Left renal cortex interstitium (tissue), 4 donors: ENCODE results near the gene LAMTOR4. TPM values are rescaled to one million over a fixed set of nuclear protein-coding genes. Genes with fewer than 3 reads are reported as not detected.

Source experiments
- DNase-seq, 4 donors: peaks; one replicate each; pipeline ENCODE4 v3.0.0-alpha.2; 2013; ENCODE audit warnings: low read depth in 4 of 4, low spot score in 2 of 4, missing footprints in 1 of 4
- polyA plus RNA-seq, 4 donors: library from polyadenylated mRNA; unstranded; fragments of 120-200 nt; gene quantifications; one replicate each; pipeline ENCODE4 v1.2.1, GENCODE V29; 2013; ENCODE audit not compliant: insufficient read length in 4 of 4

Gene LAMTOR4
- polyA plus RNA-seq, 4 donors = 97.0 to 134 (median 116) TPM

DNA sequence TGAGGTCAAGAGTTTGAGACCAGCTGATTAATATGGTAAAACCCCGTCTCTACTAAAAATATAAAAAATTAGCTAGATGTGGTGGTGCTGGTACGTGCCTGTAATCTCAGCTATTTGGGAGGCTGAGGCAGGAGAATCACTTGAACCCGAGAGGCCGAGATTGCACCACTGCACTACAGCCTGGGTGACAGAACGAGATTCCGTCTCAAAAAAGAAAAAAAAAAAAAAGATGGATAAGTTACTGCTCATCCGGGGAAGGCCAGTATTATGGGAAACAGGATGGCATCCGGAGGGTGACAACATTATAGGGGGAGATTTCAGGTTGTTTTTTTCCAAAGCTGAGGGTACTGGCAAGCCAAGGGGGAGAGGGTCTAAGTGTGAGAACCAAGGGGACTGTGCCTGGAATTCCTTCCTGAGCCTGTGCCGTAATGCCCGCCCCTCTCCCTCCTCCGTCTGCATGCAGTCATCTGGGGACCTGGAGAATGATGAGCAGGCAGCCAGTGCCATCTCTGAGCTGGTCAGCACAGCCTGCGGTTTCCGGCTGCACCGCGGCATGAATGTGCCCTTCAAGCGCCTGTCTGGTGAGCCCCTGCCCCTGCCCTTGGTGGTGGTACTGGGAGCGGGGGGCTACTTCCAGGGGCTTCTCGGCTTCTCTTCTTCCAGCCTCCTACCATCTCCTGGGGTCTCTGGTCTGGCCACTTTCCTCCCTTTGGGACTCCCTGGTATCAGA is 4.4 kb downstream of the LAMTOR4 start:
- DNase-seq = no peak

DNA sequence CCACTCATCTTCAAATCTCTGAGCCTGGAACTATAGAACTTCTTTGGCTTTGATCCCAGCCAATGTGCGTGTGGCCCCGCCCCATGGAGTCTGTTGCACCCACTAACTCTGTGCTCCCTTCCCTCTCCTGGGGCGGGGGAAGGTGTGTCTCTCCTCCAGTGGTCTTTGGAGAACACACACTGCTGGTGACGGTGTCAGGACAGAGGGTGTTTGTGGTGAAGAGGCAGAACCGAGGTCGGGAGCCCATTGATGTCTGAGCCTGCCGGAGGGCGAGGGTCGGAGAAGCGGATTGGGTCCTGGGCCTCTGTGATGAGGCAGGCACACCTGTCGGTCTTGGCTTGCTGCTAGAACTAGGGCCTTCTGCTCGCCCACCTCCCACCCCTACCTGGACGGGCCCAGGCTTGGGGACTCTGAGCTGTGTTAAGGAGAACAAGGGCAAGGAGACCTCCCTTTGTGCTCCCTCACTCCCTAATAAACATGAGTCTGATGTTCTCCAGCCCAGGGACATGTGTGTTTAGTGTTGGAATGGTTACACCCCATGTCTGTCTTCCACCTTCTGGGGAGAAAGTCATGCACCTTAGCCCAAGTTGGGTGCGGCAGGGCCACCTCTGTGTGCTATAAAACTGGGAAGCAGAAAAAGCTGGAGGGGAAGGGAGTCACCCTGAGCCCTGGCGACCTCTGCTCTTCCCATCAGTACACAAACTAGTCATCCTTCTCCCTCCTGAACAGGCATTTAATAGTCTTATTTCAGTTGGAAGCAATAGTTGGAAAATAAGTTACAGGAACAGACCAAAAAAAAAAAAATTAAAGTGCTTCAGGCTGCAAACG is 5.2 kb downstream of the LAMTOR4 start:
- no peak for DNase-seq

DNA sequence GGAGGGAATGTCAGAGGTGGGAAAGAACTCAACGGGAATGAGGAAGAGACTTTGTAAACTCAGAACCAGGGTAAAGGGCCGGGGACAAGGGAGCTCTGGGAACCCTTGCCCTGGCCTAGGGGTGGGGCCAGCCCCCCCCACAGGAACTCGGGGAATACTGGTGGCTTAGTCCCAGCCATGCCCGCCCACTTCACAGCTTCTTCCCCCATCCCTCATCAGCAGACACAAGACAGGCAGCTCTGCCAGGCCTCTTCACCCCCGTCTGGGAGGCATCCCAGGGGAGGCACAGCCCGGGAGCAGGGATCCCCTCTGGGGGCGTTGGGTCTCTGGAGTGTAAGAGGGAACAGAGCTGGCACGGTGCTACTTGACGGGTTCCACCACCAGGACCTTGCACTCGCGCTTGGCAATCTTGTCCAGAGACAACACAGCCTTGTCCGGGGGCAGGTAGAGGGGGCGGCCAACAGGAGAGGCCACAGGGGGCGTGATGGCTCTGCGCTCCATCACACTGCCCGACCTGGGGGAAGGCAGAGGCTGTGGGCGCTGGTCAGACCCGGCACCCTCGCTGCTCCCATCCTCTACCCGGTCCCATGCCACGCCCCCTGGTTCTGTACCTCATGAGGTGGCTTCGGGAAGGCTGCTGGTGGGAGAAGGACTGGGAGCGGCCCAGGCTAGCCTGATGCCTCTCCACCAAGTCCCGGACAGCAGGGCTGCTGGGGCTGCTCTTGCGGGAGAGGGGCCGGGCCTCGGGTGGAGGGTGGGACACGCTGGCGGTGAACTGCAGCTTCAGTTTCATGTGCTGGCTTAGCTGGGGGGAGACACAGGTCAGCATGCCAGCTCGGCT is 6.2 kb downstream of the LAMTOR4 start:
- DNase-seq = no peak

DNA sequence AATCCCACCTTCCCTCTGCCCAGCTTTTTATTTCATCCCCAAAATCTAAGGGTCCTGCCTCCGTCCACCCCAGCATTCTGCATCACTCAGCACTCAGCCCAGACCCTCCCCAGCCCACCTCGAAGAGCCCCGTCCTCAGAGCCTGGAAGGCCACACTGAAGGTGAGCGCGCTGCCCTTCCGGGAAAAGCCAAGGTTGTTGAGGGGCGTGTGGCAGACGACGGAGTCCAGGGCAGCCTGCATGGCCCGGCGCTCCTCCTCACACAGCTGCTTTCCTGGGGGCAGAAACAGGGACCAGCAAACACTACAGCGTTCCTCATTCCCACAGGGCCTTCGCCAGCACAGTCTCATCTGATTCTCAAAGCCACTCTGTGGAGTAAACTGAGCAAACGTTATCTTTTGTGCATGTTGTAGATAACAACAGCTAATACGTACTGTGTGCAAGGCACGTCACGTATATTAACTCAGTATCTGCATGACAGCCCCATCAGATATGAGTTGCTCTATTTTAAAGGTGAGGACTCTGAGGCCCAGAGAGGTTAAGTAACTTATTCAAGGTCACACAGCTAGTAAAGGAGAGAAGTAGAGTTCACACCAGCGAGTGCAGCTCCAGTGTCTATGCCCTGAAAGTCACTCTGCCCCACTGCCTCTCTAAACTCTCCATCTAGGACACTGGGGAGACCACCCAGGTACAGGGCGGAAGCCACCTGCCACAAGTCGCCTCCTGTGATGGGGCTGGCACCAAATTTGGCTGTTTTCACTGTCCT is 7.0 kb downstream of the LAMTOR4 start:
- no peak for DNase-seq

DNA sequence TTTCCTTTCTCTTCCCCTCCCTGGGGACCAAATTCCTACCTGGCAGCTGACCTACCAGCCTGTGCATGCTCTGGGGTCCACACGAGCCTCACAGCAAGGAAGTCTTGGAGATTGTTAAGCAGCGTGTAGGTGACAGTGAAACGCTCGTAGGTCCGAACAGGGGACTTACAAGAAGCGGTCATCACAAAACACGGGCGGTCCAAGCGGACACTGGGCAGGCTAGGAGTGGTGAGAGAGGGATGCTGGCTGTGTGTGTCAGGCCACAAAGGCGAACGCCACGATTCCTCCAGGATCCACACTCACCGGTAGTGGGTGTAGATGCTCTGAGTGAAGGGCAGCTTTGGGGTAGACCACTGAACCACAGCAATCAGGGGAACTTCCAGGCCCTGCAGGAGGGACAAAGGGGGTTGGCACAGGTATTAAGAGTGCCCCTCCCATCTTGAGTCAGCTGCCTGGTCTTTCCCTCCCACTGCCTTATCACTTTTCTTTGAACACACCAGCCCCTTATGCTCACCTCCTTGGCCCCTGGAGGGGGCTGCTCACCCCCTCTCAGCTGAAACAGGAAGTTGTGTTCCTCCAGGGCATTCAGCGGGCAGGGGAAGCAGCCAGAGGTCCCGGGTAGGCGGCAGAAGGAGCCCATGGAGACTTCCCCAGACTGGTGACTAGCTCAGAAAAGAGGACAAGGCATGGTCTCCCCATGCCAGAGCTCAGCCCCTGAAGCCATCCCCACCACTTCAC is 7.8 kb downstream of the LAMTOR4 start:
- DNase-seq = no peak

DNA sequence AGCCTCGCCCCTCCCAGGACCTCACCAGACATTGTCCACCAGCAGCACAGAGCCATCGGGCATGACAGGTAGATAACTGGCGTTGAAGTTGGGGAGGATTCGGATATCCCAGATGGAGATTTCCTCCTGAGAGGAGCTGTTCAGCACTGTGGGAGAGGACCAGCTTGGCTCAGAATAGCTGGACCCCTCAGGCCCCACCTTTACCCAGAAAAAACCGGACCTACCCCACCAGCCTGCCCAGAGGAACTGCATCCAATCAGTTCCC is 8.3 kb downstream of the LAMTOR4 start:
- no peak for DNase-seq

DNA sequence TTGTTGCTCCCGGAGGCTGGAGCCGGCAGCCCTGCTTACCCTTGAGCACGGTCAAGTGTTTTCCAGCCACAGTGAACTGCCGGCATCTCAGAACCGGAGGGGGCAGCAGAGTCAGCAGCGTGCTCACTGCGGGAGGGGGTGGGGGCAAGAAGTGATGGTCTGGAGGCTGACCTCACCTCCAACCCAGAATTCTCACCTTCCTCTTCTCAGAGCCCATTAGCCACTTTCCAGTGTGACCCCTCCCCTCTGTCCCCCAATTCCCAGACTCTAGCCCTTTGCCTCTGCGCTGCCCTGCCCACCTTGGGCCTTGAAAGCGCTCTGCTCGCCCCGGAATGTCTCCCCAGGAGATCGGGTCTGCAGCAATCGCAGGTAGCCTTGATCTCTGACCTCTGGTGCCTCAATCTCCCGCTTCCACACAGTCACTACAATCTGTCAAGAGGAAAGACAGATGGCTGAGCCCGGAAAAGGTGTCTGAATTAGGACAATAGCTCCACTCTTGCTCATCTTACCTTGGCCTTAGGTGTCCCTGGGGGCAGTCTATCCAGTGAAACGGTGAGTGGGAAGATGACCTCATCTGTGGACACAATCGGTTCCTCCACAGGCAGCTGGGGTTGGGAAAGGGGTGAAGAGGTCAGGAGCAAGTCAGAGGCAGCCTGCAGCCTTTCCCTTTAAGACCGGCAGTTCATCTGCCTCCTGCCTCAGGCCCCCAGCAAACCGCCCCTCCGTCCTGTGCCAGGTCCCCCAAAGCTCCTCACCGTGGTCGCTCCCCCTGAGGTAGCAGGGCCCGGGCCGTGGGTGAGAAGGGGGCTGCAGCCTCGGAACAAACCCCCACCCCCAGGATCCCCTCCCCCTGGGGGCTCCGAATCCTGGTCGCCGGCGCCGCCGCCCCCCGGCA is 8.9 kb downstream of the LAMTOR4 start:
- DNase-seq = no peak

DNA sequence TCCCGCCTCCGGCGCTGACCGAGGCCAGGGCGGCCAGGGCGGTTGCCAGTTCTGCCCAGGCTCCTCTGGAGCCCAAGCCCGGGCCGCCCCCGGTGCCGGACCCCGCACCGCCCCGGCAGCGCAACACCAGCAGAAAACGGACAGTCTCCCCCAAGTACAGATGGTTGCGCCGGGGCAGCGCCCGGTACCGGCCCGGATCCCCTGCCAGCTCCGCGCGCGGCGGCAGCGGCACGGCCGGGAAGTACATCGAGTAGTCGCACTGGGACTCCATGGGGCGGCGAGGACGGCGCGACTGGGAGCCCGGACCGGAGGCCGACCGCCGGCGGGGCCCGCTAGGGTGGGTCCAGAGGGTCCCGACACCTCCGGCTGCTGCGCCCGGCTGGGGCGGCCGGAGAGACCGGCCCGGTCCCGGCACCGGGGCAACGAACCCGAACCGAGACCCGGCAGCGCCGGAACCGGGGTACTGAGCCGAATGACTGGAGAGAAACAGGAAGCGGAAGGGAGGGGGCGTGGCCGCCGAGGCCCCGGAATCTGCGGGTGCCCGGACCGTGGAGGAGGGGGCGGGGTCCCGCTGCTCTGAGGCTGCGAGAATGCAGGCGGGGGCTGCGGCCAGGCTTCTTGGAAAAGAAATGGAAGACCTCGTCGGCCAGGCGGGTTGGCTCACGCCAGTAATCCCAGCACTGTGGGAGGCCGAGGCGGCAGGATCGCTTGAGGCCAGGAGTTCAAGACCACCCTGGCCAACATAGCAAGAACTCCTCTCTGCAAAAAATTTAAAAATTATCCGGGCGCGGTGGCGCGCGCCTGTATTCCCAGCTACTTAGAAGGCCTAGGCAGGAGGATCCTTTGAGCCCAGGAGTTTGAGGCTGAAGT is 9.7 kb downstream of the LAMTOR4 start, which contains the start of gene TRAPPC14:
Gene TRAPPC14, minus strand, starts transcription at position 495 of the 870 bp plus-strand sequence. Its CDS starts 224 bp downstream, at position 271.
- peak in 3 of 4 donors; percentile 76 to 88 (median 87) for DNase-seq

DNA sequence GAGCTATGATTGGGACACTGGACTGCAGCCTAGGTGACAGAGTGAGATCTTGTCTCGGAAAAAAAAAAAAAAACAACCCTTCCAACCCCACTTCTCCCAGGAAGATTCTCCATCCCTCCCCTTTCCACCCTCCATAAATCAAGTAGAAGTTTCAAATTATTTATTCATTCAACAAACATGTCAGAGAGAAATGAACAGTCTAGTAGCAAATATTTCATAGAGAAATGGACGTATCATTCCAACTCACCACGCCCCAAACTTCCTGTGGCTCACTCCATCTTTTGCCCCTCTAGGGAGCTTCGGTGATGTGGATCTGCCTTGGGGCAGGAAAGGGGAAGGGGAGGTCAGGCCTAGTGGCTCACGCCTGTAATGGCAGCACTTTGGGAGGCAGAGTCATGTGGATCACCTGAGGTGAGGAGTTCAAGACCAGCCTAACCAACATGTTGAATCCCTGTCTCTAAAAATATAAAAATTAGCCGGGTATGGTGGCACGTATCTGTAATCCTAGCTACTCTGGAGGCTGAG is 10.4 kb downstream of the LAMTOR4 start:
- DNase-seq = no peak

DNA sequence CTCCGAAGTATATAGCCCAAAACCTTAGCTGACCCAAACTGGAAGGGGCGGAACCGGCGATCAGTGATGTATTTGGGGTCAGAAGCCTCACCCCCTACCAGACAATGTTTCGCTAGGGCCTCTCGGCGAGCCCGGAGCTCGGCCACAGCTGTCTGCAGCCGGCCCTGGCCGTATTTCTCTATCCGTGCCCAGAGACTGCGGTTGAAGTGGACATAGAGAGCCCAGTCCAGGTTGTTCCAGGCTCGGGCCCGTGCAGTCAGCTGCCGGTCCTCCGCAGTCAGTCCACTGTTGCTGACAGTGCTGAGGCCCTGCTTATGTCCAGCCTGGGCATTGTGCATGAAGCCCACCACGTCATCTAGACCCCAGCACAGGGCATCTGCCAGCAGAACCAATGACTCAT is 11.3 kb downstream of the LAMTOR4 start:
- no peak for DNase-seq

DNA sequence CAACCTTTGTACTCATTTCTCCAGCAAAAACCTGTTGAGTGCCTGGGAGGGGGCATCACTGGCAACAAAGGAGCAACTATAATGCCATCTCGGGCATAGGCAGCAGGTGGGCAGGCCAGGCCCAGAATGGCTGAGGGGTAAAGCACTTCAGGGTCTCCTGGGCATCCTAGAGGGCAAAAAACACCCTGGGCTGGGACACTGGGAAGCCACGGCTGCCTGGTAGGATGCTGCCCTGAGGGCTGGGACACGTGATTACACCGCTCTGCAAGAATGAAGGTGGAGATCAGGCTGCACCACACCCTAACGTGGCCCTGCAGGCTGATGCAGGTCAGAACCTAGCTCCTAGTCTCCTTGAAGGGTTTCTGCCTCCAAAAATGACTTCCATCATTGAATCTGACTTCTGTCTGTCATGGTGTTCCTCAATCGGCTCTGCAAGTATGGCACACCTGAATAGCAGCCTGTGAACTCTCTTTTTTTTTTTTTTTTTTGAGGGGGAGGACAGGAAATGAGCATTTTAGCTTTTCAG is 14.4 kb downstream of the LAMTOR4 start:
- DNase-seq = no peak

DNA sequence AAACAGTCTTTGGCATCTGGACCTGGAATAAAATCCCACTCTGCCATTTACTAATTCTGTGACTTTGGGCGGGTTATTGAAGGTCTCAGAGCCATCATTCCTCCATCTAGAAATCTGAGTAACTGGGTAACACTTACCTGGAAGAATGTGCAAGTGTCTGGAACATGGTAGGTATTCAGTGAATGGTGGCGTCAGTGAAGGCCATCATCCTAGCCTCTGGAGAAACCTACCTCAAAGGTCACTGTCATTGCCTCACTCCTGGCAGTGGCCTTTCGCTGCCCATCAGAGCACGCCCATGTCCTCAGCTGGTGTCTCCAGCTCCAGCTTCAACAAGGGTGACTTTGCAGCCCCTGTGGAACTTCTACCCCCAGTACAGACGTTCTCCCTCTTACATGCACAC is 15.2 kb downstream of the LAMTOR4 start:
- DNase-seq = no peak

DNA sequence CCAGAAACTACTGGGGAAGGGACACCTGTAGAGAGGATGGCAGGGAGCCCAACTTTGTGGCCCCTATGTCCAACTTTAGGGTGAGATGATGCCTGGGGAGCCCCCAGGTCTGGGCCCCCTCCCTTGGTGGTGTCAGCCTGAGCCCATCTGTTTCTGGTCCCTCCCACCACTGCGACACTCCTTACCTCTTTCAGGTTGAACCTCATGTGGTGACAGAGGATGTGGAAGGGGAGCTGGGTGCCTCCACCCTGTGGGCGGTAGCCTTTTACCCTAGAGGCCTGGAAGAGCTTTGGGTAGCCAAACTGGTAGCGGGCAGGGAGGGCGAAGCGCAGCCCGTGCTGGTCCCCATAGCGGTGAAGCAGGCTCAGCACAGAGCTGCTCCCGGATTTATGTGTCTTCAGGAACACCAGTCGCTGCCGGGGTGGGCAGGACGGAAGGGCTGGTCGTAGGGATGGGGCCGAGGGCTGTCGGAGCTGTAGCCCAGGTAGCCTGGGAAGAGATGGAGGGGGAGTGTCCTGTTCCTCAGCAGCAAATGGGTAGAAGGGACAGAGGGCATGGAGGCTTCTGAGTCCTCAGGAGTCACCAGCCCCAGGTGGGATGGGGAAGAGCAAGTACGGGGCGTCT is 17.7 kb downstream of the LAMTOR4 start:
- no peak for DNase-seq

DNA sequence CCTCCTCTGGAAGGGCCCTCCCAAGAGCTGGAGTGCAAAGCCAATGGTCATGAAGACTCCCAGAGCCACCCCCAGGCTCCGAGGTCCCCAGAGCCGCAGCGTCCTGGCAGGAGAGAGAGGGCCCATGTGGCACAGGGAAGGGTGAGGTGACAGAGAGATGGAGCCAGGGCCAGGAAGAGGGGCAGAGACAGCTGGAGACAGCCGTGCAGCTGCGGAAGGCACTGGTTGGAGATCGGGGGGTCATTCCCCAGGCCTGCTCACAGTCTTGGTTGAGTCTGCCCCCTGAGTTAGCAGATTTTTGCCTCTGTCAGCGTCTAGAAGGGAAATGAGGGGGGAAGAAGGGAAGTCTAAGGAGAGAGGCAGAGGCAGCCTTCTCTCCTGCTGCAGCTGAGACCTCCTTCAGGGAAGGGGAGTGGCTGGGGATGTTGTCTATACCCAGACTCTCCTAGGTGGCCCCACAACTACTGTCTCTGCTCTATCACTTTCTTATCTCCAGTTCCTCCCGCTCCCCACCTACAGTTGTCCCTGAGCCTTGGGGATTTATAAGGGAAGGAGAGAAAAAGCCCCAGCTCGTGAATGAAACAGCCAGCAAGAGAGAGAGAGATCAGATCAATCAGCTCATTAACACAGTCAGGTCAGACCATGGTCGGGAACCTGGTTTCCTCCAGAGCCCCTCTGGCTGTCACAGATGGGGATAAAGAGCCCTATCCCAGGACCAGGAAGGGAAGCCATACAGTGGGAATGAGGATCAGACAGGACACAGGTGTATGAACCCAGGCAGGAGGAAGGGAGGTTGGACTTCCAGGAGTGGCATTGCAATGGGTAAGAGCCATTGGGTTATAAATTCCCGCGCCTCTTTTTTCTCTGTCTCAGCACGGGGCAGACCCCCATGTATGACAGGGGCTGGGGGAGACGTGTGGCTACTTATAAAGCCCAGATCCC is 18.5 kb downstream of the LAMTOR4 start:
- no peak for DNase-seq

DNA sequence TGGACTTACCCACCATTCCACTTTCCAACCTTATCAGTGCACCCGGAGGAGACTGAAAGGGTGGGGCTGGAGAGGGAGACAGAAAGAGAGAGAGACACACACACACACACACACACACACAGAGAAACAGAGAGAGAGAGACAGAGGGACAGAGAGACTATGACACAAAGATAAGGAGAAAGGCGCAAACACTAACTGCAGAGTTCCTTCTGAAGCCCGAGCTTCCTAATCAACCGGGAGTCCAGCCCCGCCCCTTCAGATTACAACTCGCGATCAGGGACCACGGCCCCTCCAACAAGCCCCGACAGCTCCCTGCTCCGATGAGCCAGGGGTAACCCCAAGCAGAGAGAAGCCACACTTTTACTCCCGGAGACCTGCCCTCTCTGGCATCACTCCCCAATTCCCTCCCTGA is 19.2 kb downstream of the LAMTOR4 start:
- DNase-seq = no peak
